Activated effector memory CD4-positive, alpha-beta T cell treated with Interleukin-2 at 50 U/mL for 16 hours (primary cell): ENCODE results near the gene SRY.
"Not testable (repeated sequence)": the region's sequence is repeated elsewhere in the genome, so short reads cannot be mapped to it uniquely, and the experiment has no call there.

Experiments
- DNase-seq: peaks from one replicate; pipeline ENCODE4 v3.0.0-alpha.2; 2020

Gene SRY

DNA sequence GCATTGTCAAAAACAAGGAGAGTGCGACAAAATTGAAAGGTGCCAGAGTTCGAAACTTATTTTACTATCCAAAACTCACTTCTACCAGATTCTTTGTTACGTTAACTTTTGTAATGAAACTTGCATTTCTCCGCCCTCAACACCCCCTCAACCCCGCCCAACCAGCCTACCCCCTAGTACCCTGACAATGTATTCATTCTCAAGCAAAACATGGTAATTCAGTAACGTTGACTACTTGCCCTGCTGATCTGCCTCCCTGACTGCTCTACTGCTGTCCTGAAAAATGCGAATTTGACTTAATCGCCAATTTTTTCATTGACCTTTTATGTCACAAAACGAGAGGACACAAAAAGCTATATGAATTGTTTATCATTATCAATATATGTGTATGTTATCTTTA, at the start of gene SRY:
SRY (minus strand) TSS at position 83 of the 400 bp plus-strand sequence; CDS start at position 4, 79 bp downstream.
- DNase-seq: no peak

- no peak for DNase-seq
Observed at GRCh38 chrY:2837078-2837477, 49.6 kb upstream of the SRY start.

DNA sequence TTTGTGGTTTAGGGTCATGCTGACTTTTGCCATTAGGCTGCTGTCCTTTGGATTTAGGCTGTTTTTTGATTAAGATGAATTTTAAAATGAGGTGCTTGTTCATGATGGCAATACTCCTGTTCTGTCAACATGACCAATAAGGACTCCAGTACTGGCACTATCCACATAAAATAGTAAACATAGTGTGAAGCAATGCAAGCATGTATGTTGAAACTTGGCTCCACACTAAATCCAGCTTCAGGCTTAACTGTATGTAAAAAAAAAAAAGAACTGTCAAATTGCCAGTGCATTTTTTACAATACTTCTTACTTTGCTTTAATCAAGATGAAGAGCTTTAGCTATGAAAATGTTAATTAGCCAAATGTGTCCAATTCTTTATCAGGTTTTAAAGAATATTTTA, 47.7 kb upstream of the SRY start:
- no peak for DNase-seq

DNA sequence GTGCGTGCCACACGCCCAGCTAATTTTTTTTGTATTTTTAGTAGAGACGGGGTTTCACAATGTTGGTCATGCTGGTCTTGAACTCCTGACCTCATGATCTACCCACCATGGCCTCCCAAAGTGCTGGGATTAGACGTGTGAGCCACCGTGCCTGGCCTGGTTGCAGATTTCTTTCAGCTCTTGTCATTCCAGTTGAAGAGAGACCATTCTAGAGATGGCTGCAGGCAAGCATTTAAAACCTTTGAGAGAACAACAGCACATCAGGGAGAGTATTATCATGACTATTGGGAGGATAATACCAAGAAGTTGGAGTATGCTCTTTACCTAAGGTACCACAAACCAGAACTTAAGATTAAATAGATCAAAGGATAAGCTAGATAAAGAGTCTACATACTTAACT, 41.0 kb upstream of the SRY start:
- no peak for DNase-seq

DNA sequence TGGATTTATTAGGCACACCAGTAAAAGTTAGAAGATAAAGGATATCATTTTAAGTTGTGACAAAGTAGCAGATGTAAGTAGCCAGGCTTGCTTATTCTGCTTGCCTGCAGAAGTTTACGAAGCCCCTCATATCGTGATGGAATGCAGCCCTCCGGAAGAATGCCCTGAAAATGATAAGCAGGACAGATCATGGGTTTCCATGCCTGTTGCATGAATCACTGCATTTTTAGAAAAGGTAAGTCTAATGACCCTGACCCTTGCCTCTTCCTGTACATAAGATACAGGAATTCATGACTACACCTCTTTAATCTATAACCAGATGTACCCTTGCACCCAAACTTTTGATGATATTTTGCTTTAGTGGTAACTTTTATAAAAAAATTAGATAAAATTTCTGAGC, 37.0 kb upstream of the SRY start:
- no peak for DNase-seq

- DNase-seq: not testable (repeated sequence)
Observed at GRCh38 chrY:2817146-2817896, 29.8 kb upstream of the SRY start.

DNA sequence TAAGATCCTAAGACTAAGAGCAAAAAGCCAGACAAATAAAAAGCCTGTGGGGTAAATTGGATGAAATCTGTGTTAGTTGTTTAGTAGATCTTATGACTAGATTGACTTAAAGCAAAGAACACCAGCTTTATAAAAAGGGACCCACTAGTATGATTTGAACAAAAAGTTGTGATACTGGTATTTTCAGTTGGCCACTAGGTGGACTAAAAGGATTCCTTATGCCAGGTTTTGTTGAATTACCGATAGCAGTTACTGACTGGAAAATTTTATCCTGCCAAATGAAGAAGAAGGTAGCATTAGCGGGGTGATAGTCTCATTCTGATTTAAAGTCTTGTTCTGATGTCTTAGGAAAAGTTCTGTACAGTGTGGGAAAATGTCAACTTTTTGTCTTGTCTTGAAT, 12.8 kb upstream of the SRY start:
- DNase-seq: no peak

- no peak for DNase-seq
Observed at GRCh38 chrY:2797991-2798390, 10.5 kb upstream of the SRY start.

GRCh38 chrY:2796977-2797523, 9.6 kb upstream of the SRY start:
- DNase-seq: no peak

DNA sequence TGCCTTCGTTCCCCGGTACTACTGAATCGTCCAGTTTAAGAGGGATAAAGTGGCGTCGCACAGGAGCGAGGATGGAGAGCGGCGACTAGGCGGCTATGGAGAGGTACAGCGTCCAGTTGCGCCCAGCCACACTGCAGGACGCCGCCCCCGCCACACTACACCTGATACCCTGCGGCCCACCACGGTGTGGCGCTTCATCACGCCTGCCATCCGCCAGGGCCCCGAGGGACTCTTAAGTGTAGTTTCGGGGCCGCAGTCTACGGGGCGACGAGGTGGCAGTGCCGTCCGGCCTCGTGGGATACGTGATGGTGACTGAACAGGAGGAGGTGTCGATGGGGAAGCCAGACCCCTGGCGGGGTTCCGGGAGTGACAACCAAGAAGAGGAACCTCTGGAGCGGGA, 2.3 kb upstream of the SRY start:
- no peak for DNase-seq

DNA sequence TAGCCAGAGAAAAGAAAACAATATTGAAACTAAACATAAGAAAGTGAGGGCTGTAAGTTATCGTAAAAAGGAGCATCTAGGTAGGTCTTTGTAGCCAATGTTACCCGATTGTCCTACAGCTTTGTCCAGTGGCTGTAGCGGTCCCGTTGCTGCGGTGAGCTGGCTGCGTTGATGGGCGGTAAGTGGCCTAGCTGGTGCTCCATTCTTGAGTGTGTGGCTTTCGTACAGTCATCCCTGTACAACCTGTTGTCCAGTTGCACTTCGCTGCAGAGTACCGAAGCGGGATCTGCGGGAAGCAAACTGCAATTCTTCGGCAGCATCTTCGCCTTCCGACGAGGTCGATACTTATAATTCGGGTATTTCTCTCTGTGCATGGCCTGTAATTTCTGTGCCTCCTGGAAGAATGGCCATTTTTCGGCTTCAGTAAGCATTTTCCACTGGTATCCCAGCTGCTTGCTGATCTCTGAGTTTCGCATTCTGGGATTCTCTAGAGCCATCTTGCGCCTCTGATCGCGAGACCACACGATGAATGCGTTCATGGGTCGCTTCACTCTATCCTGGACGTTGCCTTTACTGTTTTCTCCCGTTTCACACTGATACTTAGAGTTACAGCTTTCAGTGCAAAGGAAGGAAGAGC, 488 bp downstream of the SRY start:
- DNase-seq: no peak
